K562 (cell line): ENCODE data around the gene CENPH. TPM values are rescaled to one million over a fixed set of nuclear protein-coding genes. Genes with fewer than 3 reads are reported as not detected.

ENCODE experiments used
- MGA ChIP-seq: fragments of 450-650 bp; IDR thresholded peaks from 2 replicates; pipeline ENCODE4 v1.6.1; 2016; ENCODE audit warnings: mild to moderate bottlenecking, moderate library complexity
- MNT ChIP-seq, 2 experiments: fragments of 450-650 bp; conservative IDR thresholded peaks; 2 replicates each; pipeline ENCODE4 v1.6.1; 2017; ENCODE audit warnings: mild to moderate bottlenecking in 2 of 2, moderate library complexity in 2 of 2
- SREBF1 ChIP-seq: fragments of 150-350 bp; IDR thresholded peaks from 2 replicates; pipeline ENCODE4 v1.6.1; 2014; ENCODE audit warnings: antibody characterized with exemption, low read depth, low read length, borderline replicate concordance
- TAF15 ChIP-seq: fragments of 200-400 bp; formaldehyde crosslinking; IDR thresholded peaks from 2 replicates; pipeline ENCODE4 v1.6.1; 2017; ENCODE audit warnings: mild to moderate bottlenecking, low read depth, low read length, moderate library complexity
- TCF15 ChIP-seq: fragments of 250-450 bp; sonication (Bioruptor Pico); IDR thresholded peaks from 2 replicates; pipeline ENCODE4 v1.8.0; 2022; ENCODE audit warnings: moderate library complexity, mild to moderate bottlenecking, inconsistent platforms
- TGIF2 ChIP-seq: sonication (generic); formaldehyde crosslinking; IDR thresholded peaks from 2 replicates; pipeline ENCODE4 v1.8.1; 2022; ENCODE audit warnings: mild to moderate bottlenecking, missing genetic modification reagents, moderate library complexity
- U2AF1 ChIP-seq: fragments of 200-400 bp; formaldehyde crosslinking; optimal IDR thresholded peaks from 2 replicates; pipeline ENCODE3; 2017; ENCODE audit warnings: mild to moderate bottlenecking, low read depth, low read length, moderate library complexity
- ZNF57 ChIP-seq: fragments of 450-650 bp; formaldehyde crosslinking; IDR thresholded peaks from 2 replicates; pipeline ENCODE4 v1.4.0; 2020; ENCODE audit warnings: mild to moderate bottlenecking, moderate library complexity
- ZNF584 ChIP-seq: fragments of 200-800 bp; sonication (Bioruptor generic); IDR thresholded peaks from 2 replicates; pipeline ENCODE4 v1.6.1; 2016; ENCODE audit warnings: low read depth, mild to moderate bottlenecking, missing genetic modification characterization, missing compliant biosample characterization
- ZNF589 ChIP-seq: fragments of 200-800 bp; sonication (Bioruptor generic); IDR thresholded peaks from 2 replicates; pipeline ENCODE4 v1.6.1; 2016; ENCODE audit warnings: low read depth, missing genetic modification characterization, missing compliant biosample characterization
- ZNF655 ChIP-seq: fragments of 250-450 bp; sonication (Bioruptor Pico); IDR thresholded peaks from 2 replicates; pipeline ENCODE4 v1.5.0; 2021
- polyA plus RNA-seq, 8 experiments: library from polyadenylated mRNA; depleted of rRNA in 4 of 8; stranded (reverse) in 5 of 8; unstranded in 3 of 8; fragments of >200 nt; fragmentation: Nextera tagmentation in 2 of 8; fragmentation: Illumina TruSeq in 1 of 8; extraction: Ambion mirVana in 2 of 8; extraction: Trizol in 1 of 8; gene quantifications; 2 replicates each; pipeline versions ENCODE4 v1.2.1 to v1.2.3, GENCODE V29; 2011 to 2014; ENCODE audit warnings: inconsistent platforms in 1 of 8, missing spikeins in 1 of 8
- total RNA-seq, 7 experiments: library from RNA; depleted of rRNA in 6 of 7; stranded (reverse); fragments of >200 nt in 6 of 7; fragmentation: Illumina TruSeq in 2 of 7; extraction: Trizol in 2 of 7; gene quantifications; 2 replicates each; pipeline versions ENCODE4 v1.2.1 to v1.2.3, GENCODE V29; 2011 to 2021; ENCODE audit warnings: low replicate concordance in 1 of 7

The CENPH gene
- total and polyA plus RNA-seq, 9 of the 15 experiments (the other 6 are each of a cell fraction or from before 2014, with no cell fraction given): 10.5 to 124 (median 74.9) TPM

GRCh38 chr5:69189162-69190086 lies at the start of gene CENPH (continued):
- TF ChIP-seq ZNF589: no peak
- peak; percentile 84 to 96 for TF ChIP-seq MNT (conservative IDR thresholded peaks at IDR 0.05)
- no peak for TF ChIP-seq U2AF1
- TF ChIP-seq ZNF584 (CRISPR knock-in tag): no peak
- TF ChIP-seq TGIF2 (CRISPR knock-in tag): no peak
- no peak for TF ChIP-seq ZNF57
- TF ChIP-seq TCF15 (CRISPR knock-in tag): no peak
- TF ChIP-seq SREBF1: no peak
- no peak for TF ChIP-seq TAF15
- no peak for TF ChIP-seq ZNF655
- peak; percentile 92 for TF ChIP-seq MGA
